H9 (cell line): ENCODE results near the gene FRG1. TPM values are rescaled to one million over a fixed set of nuclear protein-coding genes. Genes with fewer than 3 reads are reported as not detected.
"Not testable (repeated sequence)": the region's sequence is repeated elsewhere in the genome, so short reads cannot be mapped to it uniquely, and the experiment has no call there.

Experiments
- DNase-seq: peaks from one replicate; pipeline ENCODE4 v3.0.0-alpha.2; 2017
- H2AFZ ChIP-seq: one replicate; pipeline ENCODE4 v1.6.1; 2013; ENCODE audit warnings: mild to moderate bottlenecking, low read length, control low read depth, moderate library complexity
- H2AK5ac ChIP-seq: 2 replicates; pipeline ENCODE4 v1.6.1; 2013; ENCODE audit warnings: low read length, control low read depth, mixed read lengths; ENCODE audit not compliant: insufficient read length
- H2BK120ac ChIP-seq: one replicate; pipeline ENCODE4 v1.6.1; 2013; ENCODE audit warnings: low read depth, mild to moderate bottlenecking, low read length, control low read depth, inconsistent platforms; ENCODE audit not compliant: poor library complexity, severe bottlenecking
- H2BK12ac ChIP-seq: 2 replicates; pipeline ENCODE4 v1.6.1; 2013; ENCODE audit warnings: low read length, control low read depth, mixed read lengths, low read depth; ENCODE audit not compliant: insufficient read length
- H2BK15ac ChIP-seq: 2 replicates; pipeline ENCODE4 v1.6.1; 2013; ENCODE audit warnings: low read depth, low read length, control low read depth
- H2BK20ac ChIP-seq: one replicate; pipeline ENCODE4 v1.6.1; 2013; ENCODE audit warnings: low read depth, mild to moderate bottlenecking, low read length, control low read depth, inconsistent platforms; ENCODE audit not compliant: poor library complexity, severe bottlenecking
- H2BK5ac ChIP-seq: 2 replicates; pipeline ENCODE4 v1.6.1; 2013; ENCODE audit warnings: low read length, control low read depth, mixed read lengths; ENCODE audit not compliant: insufficient read length
- H3K14ac ChIP-seq: 2 replicates; pipeline ENCODE4 v1.6.1; 2013; ENCODE audit warnings: low read length, control low read depth; ENCODE audit not compliant: insufficient read depth
- H3K18ac ChIP-seq: 2 replicates; pipeline ENCODE4 v1.6.1; 2013; ENCODE audit warnings: low read depth, mild to moderate bottlenecking, mixed read lengths, low read length, control low read depth; ENCODE audit not compliant: insufficient read length
- H3K23ac ChIP-seq: 2 replicates; pipeline ENCODE4 v1.6.1; 2013; ENCODE audit warnings: low read length, control low read depth, mixed read lengths, low read depth; ENCODE audit not compliant: insufficient read length
- H3K23me2 ChIP-seq: 2 replicates; pipeline ENCODE4 v1.6.1; 2013; ENCODE audit warnings: low read depth, mild to moderate bottlenecking, mixed read lengths, low read length, control low read depth; ENCODE audit not compliant: insufficient read length, poor library complexity, severe bottlenecking
- H3K27ac ChIP-seq: 2 replicates; pipeline ENCODE4 v1.5.1; 2013; ENCODE audit warnings: low read length, control low read depth, mixed read lengths, low read depth; ENCODE audit not compliant: insufficient read length
- H3K27me3 ChIP-seq: 2 replicates; pipeline ENCODE4 v1.6.1; 2013; ENCODE audit warnings: low read length, control low read depth, inconsistent platforms; ENCODE audit not compliant: insufficient read depth
- H3K4ac ChIP-seq: 2 replicates; pipeline ENCODE4 v1.6.1; 2013; ENCODE audit warnings: low read depth, mild to moderate bottlenecking, control low read depth, inconsistent platforms, low read length, moderate library complexity
- H3K4me1 ChIP-seq: 2 replicates; pipeline ENCODE4 v1.6.1; 2013; ENCODE audit warnings: low read length, control low read depth, inconsistent platforms; ENCODE audit not compliant: insufficient read depth
- H3K4me2 ChIP-seq: 2 replicates; pipeline ENCODE4 v1.6.1; 2013; ENCODE audit warnings: low read length, control low read depth, mixed read lengths; ENCODE audit not compliant: insufficient read length, insufficient read depth
- H3K56ac ChIP-seq: 2 replicates; pipeline ENCODE4 v1.6.1; 2013; ENCODE audit warnings: low read depth, mild to moderate bottlenecking, mixed read lengths, low read length, control low read depth; ENCODE audit not compliant: insufficient read length
- H3K79me1 ChIP-seq: 2 replicates; pipeline ENCODE4 v1.6.1; 2013; ENCODE audit warnings: low read depth, mild to moderate bottlenecking, moderate library complexity, low read length, control low read depth, inconsistent platforms; ENCODE audit not compliant: insufficient read depth, poor library complexity, severe bottlenecking
- H3K79me2 ChIP-seq: 2 replicates; pipeline ENCODE4 v1.6.1; 2013; ENCODE audit warnings: low read length, control low read depth, inconsistent platforms; ENCODE audit not compliant: insufficient read depth
- H3K9ac ChIP-seq: 2 replicates; pipeline ENCODE4 v1.6.1; 2013; ENCODE audit warnings: low read length, control low read depth, mixed read lengths; ENCODE audit not compliant: insufficient read length; ENCODE audit errors: extremely low read depth
- H3K9me3 ChIP-seq: one replicate; pipeline ENCODE4 v1.6.1; 2013; ENCODE audit warnings: low read depth, low read length, inconsistent platforms; ENCODE audit not compliant: control insufficient read depth
- H3T11ph ChIP-seq: one replicate; pipeline ENCODE4 v1.6.1; 2013; ENCODE audit warnings: mild to moderate bottlenecking, low read length, control low read depth, inconsistent platforms
- H4K20me1 ChIP-seq: one replicate; pipeline ENCODE4 v1.6.1; 2013; ENCODE audit not compliant: control insufficient read depth, insufficient read length, insufficient read depth
- H4K5ac ChIP-seq: 2 replicates; pipeline ENCODE4 v1.6.1; 2013; ENCODE audit warnings: low read depth, mild to moderate bottlenecking, mixed read lengths, low read length, control low read depth; ENCODE audit not compliant: insufficient read length
- H4K8ac ChIP-seq: replicated peaks from 2 replicates; pipeline ENCODE4 v1.6.1; 2013; ENCODE audit warnings: low read length, control low read depth, mixed read lengths, low read depth; ENCODE audit not compliant: insufficient read length
- H4K91ac ChIP-seq: 2 replicates; pipeline ENCODE4 v1.6.1; 2013; ENCODE audit warnings: low read depth, mild to moderate bottlenecking, moderate library complexity, mixed read lengths, low read length, control low read depth; ENCODE audit not compliant: insufficient read length
- H3K27ac Mint-ChIP-seq, 3 experiments: 2 replicates in 2 of 3; 3 replicates in 1 of 3; pipeline ENCODE4 v1.8.0; 2020 to 2021; ENCODE audit warnings: mixed read lengths in 3 of 3, mild to moderate bottlenecking in 1 of 3, moderate library complexity in 1 of 3
- H3K27me3 Mint-ChIP-seq: 2 replicates; pipeline ENCODE4 v1.8.0; 2021; ENCODE audit warnings: low read depth, mild to moderate bottlenecking, moderate library complexity, mixed read lengths
- H3K36me3 Mint-ChIP-seq, 3 experiments: 2 replicates in 2 of 3; 3 replicates in 1 of 3; pipeline ENCODE4 v1.8.0; 2020 to 2021; ENCODE audit warnings: low read depth in 3 of 3, mixed read lengths in 3 of 3; ENCODE audit not compliant: insufficient read depth in 1 of 3
- H3K4me1 Mint-ChIP-seq, 2 experiments: 2 replicates each; pipeline ENCODE4 v1.8.0; 2020; ENCODE audit warnings: mixed read lengths in 2 of 2
- H3K4me3 Mint-ChIP-seq, 2 experiments: 2 replicates in 1 of 2; 3 replicates in 1 of 2; pipeline ENCODE4 v1.8.0; 2020 to 2021; ENCODE audit warnings: mild to moderate bottlenecking in 2 of 2, mixed read lengths in 2 of 2, moderate library complexity in 1 of 2
- H3K9me3 Mint-ChIP-seq, 2 experiments: 2 replicates in 1 of 2; 3 replicates in 1 of 2; pipeline ENCODE4 v1.8.0; 2020; ENCODE audit warnings: mild to moderate bottlenecking in 2 of 2, mixed read lengths in 2 of 2, moderate library complexity in 1 of 2
- WGBS: extraction: QIAGEN DNeasy Blood & Tissue Kit; methylation state at CpG from one replicate; pipeline ENCODE4 v1.1.7; 2013; ENCODE audit warnings: missing lambda C conversion rate, low lambda C conversion rate, mixed read lengths; ENCODE audit not compliant: insufficient read length; ENCODE audit errors: extremely low coverage; 5-methylcytosine and 5-hydroxymethylcytosine counted together
- total RNA-seq: library from RNA; stranded (reverse); gene quantifications from 2 replicates; pipeline ENCODE4 v1.2.1, GENCODE V29; 2021

Gene FRG1
- total RNA-seq, 1 experiment from 2014 or later = 45.6 TPM

DNA sequence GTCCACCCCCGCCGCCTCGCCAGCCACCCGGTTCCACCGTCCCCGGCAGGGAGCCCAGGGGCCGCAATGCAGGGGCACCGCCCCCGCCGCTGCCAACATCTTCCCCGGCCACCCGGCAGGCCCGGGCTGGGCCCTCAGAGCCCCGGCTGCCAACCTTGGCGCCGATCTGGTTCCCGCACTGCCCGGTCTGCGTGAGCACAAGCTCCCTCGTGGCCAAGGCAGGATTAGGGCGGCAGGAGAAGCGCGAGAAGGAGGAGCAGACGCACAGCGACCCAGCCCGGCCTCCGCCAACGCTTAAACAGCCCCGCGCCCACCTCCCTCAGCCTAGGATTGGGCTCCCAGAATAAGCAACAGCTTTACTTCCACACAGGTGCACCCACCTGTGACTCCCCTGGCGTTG, 44.0 kb downstream of the FRG1 start:
- H3K79me1 ChIP-seq, H3K4me2 ChIP-seq, H3K56ac ChIP-seq, H3K4me1 ChIP-seq, H3K9ac ChIP-seq, H3K18ac ChIP-seq, H2BK5ac ChIP-seq, H2BK20ac ChIP-seq, H2BK15ac ChIP-seq, H3K79me2 ChIP-seq, DNase-seq, H3K9me3 ChIP-seq, H3K4me1 Mint-ChIP-seq, H3K27ac ChIP-seq, H3K27me3 ChIP-seq, H4K20me1 ChIP-seq, H3K27ac Mint-ChIP-seq, H2AFZ ChIP-seq, H4K91ac ChIP-seq, H3K4ac ChIP-seq, H2BK120ac ChIP-seq, H3K27me3 Mint-ChIP-seq, H3K23me2 ChIP-seq, H3T11ph ChIP-seq, H3K4me3 Mint-ChIP-seq, H2BK12ac ChIP-seq, H3K23ac ChIP-seq, H4K5ac ChIP-seq, H4K8ac ChIP-seq, H3K14ac ChIP-seq, H2AK5ac ChIP-seq: not testable (repeated sequence)
- no CpG with 5 or more reads among the region's 31 CpGs for WGBS
- Mint-ChIP-seq H3K36me3 (peaks cover 7 to 27% (median 8%) of the 10 kb centered on the region in 3 experiments; a peak in 6 of 7 replicates), H3K9me3 (peaks cover 77 to 89% of the 10 kb centered on the region in 2 experiments)

DNA sequence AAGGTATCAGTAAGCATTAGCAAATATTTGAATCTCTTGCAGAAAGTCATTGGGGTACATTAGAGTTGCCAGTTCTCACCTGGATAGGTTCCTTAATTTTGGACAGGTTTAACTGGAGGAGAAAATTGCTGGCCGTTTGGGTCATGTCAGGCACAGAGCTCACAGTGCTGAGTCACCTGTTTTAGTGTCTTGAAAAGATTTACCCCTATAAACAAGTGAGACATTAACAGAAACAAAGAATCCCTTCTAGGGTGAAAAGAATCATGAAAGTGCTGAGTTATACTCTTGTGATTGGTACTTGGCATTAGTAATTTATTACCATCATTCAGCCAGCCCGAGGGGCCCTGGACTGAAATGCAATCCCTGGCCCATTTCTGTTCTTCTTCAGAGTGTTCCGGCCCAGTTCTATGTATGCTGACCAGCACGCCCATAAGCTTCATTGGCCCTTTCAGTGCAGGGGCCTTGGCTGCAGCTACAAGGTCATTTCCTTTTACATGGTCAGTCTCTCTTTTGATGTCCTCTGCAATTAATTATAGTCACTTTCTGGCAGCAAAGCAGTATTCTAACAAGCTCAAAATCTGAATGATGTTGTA, 45.1 kb downstream of the FRG1 start:
- not testable (repeated sequence) for H3K4ac ChIP-seq, H3K79me1 ChIP-seq, H3K56ac ChIP-seq, H2BK12ac ChIP-seq, H3K23me2 ChIP-seq, H3K4me1 Mint-ChIP-seq, H3K14ac ChIP-seq, H4K20me1 ChIP-seq, H3K4me2 ChIP-seq, H3K4me1 ChIP-seq, H3K9me3 ChIP-seq, DNase-seq, H2BK15ac ChIP-seq, H4K8ac ChIP-seq, H4K91ac ChIP-seq, H3K9ac ChIP-seq, H3K23ac ChIP-seq, H4K5ac ChIP-seq, H3T11ph ChIP-seq, H3K79me2 ChIP-seq, H2AK5ac ChIP-seq, H3K27me3 ChIP-seq, H2BK20ac ChIP-seq, H3K27ac Mint-ChIP-seq, H3K27ac ChIP-seq, H3K18ac ChIP-seq, H3K27me3 Mint-ChIP-seq, H2AFZ ChIP-seq, H2BK120ac ChIP-seq, H3K4me3 Mint-ChIP-seq, H2BK5ac ChIP-seq
- no CpG with 5 or more reads among the region's 4 CpGs for WGBS
- Mint-ChIP-seq H3K9me3 (peaks cover 80 to 89% of the 10 kb centered on the region in 2 experiments), H3K36me3 (peaks cover 5 to 26% (median 7%) of the 10 kb centered on the region in 3 experiments; a peak in 6 of 7 replicates)
